ENCODE results near the gene MMP2.
A peak's percentile ranks its signal among the peaks of the same experiment; 100 is the strongest.

Gene MMP2

GRCh38 chr16:55539488-55539887 is 60.5 kb downstream of the MMP2 start:
- Histone ChIP-seq H3K9me3 (ENCODE audit: insufficient read depth, low read depth, low read length) (no peaks in the 10 kb centered on the region), H3K4me3 (ENCODE audit: low read depth, low read length) (no peak overlapping the region), H4K91ac (ENCODE audit: low read depth, low read length) (no peak overlapping the region), H3K27me3 (ENCODE audit: insufficient read depth, low read length) (no peaks in the 10 kb centered on the region), H3K4me1 (ENCODE audit: control insufficient read depth in 1 of 2, insufficient read depth in 2 of 2, low read length in 2 of 2) (no peaks in the 10 kb centered on the region), H3K4me2 (ENCODE audit: low read length) (no peak overlapping the region), H2BK120ac (ENCODE audit: insufficient read depth, low read length, poor library complexity) (no peak overlapping the region), H3K18ac (ENCODE audit: low read length) (no peak overlapping the region), H3K79me2 (ENCODE audit: control insufficient read depth, insufficient read depth, low read length, poor library complexity) (no peaks in the 10 kb centered on the region), H3K14ac (ENCODE audit: low read length) (no peak overlapping the region), H2BK5ac (ENCODE audit: low read depth, low read length, poor library complexity) (no peak overlapping the region), H3K9ac (ENCODE audit: low read length) (no peak overlapping the region), H2AK5ac (ENCODE audit: low read length) (no peak overlapping the region), H3K79me1 (ENCODE audit: low read length) (no peaks in the 10 kb centered on the region), H4K12ac (ENCODE audit: low read depth, low read length) (no peak overlapping the region), H2AFZ (ENCODE audit: insufficient read depth, low read length, poor library complexity) (no peak overlapping the region), H3K4ac (ENCODE audit: low read depth, low read length) (no peak overlapping the region), H3K27ac (ENCODE audit: low read depth, low read length) (no peak overlapping the region), H2BK12ac (ENCODE audit: low read length) (no peak overlapping the region), H3K36me3 (ENCODE audit: control insufficient read depth in 1 of 2, insufficient read depth in 2 of 2, low read length in 2 of 2) (peaks cover 6 to 26% of the 10 kb centered on the region in 2 experiments), H3K23ac (ENCODE audit: low read length) (no peak overlapping the region), H4K8ac (ENCODE audit: low read depth, low read length) (no peak overlapping the region)
- WGBS (ENCODE audit: extremely low coverage, insufficient coverage, insufficient read length), result no CpG with 5 or more reads among the region's 1 CpG
- DNase-seq, result no peak

GRCh38 chr16:55540221-55540620 is 61.2 kb downstream of the MMP2 start:
- H2BK5ac ChIP-seq (ENCODE audit: low read depth, low read length, poor library complexity), result no peak overlapping the region
- peaks cover 6 to 28% of the 10 kb centered on the region in 2 experiments for H3K36me3 ChIP-seq (ENCODE audit: control insufficient read depth in 1 of 2, insufficient read depth in 2 of 2, low read length in 2 of 2)
- no peak overlapping the region for H3K14ac ChIP-seq (ENCODE audit: low read length)
- H2BK120ac ChIP-seq (ENCODE audit: insufficient read depth, low read length, poor library complexity), result no peak overlapping the region
- no peak overlapping the region for H3K4me3 ChIP-seq (ENCODE audit: low read depth, low read length)
- no peak overlapping the region for H4K91ac ChIP-seq (ENCODE audit: low read depth, low read length)
- H3K9me3 ChIP-seq (ENCODE audit: insufficient read depth, low read depth, low read length), result no peaks in the 10 kb centered on the region
- no peak overlapping the region for H2BK12ac ChIP-seq (ENCODE audit: low read length)
- H2AK5ac ChIP-seq (ENCODE audit: low read length), result no peak overlapping the region
- H4K12ac ChIP-seq (ENCODE audit: low read depth, low read length), result no peak overlapping the region
- no peaks in the 10 kb centered on the region for H3K79me2 ChIP-seq (ENCODE audit: control insufficient read depth, insufficient read depth, low read length, poor library complexity)
- H3K9ac ChIP-seq (ENCODE audit: low read length), result no peak overlapping the region
- H3K4ac ChIP-seq (ENCODE audit: low read depth, low read length), result no peak overlapping the region
- no peaks in the 10 kb centered on the region for H3K27me3 ChIP-seq (ENCODE audit: insufficient read depth, low read length)
- no peaks in the 10 kb centered on the region for H3K4me1 ChIP-seq (ENCODE audit: control insufficient read depth in 1 of 2, insufficient read depth in 2 of 2, low read length in 2 of 2)
- no peak overlapping the region for H3K27ac ChIP-seq (ENCODE audit: low read depth, low read length)
- no CpG with 5 or more reads among the region's 1 CpG for WGBS (ENCODE audit: extremely low coverage, insufficient coverage, insufficient read length)
- DNase-seq, result no peak
- no peak overlapping the region for H3K23ac ChIP-seq (ENCODE audit: low read length)
- H3K79me1 ChIP-seq (ENCODE audit: low read length), result no peaks in the 10 kb centered on the region
- no peak overlapping the region for H2AFZ ChIP-seq (ENCODE audit: insufficient read depth, low read length, poor library complexity)
- H3K4me2 ChIP-seq (ENCODE audit: low read length), result no peak overlapping the region
- H4K8ac ChIP-seq (ENCODE audit: low read depth, low read length), result no peak overlapping the region
- no peak overlapping the region for H3K18ac ChIP-seq (ENCODE audit: low read length)

GRCh38 chr16:55542459-55543082 is 63.6 kb downstream of the MMP2 start:
- no peak overlapping the region for H2AFZ ChIP-seq (ENCODE audit: insufficient read depth, low read length, poor library complexity)
- no peak overlapping the region for H4K91ac ChIP-seq (ENCODE audit: low read depth, low read length)
- H3K9me3 ChIP-seq (ENCODE audit: insufficient read depth, low read depth, low read length), result no peaks in the 10 kb centered on the region
- no peak overlapping the region for H3K27ac ChIP-seq (ENCODE audit: low read depth, low read length)
- H2BK120ac ChIP-seq (ENCODE audit: insufficient read depth, low read length, poor library complexity), result no peak overlapping the region
- no peaks in the 10 kb centered on the region for H3K4me1 ChIP-seq (ENCODE audit: control insufficient read depth in 1 of 2, insufficient read depth in 2 of 2, low read length in 2 of 2)
- no peaks in the 10 kb centered on the region for H3K79me1 ChIP-seq (ENCODE audit: low read length)
- H3K36me3 ChIP-seq (ENCODE audit: control insufficient read depth in 1 of 2, insufficient read depth in 2 of 2, low read length in 2 of 2), result peaks cover 10 to 27% of the 10 kb centered on the region in 2 experiments
- no peak overlapping the region for H3K4me3 ChIP-seq (ENCODE audit: low read depth, low read length)
- H3K14ac ChIP-seq (ENCODE audit: low read length), result no peak overlapping the region
- no peak overlapping the region for H2BK12ac ChIP-seq (ENCODE audit: low read length)
- H2AK5ac ChIP-seq (ENCODE audit: low read length), result no peak overlapping the region
- H3K9ac ChIP-seq (ENCODE audit: low read length), result no peak overlapping the region
- H4K12ac ChIP-seq (ENCODE audit: low read depth, low read length), result no peak overlapping the region
- no peak overlapping the region for H2BK5ac ChIP-seq (ENCODE audit: low read depth, low read length, poor library complexity)
- H3K18ac ChIP-seq (ENCODE audit: low read length), result no peak overlapping the region
- no peaks in the 10 kb centered on the region for H3K27me3 ChIP-seq (ENCODE audit: insufficient read depth, low read length)
- no CpG with 5 or more reads among the region's 1 CpG for WGBS (ENCODE audit: extremely low coverage, insufficient coverage, insufficient read length)
- peak in 1 of 2 donors; percentile 11 for DNase-seq
- no peak overlapping the region for H3K4ac ChIP-seq (ENCODE audit: low read depth, low read length)
- H3K23ac ChIP-seq (ENCODE audit: low read length), result no peak overlapping the region
- no peak overlapping the region for H3K4me2 ChIP-seq (ENCODE audit: low read length)
- no peak overlapping the region for H4K8ac ChIP-seq (ENCODE audit: low read depth, low read length)
- H3K79me2 ChIP-seq (ENCODE audit: control insufficient read depth, insufficient read depth, low read length, poor library complexity), result no peaks in the 10 kb centered on the region

GRCh38 chr16:55543472-55543871 is 64.5 kb downstream of the MMP2 start:
- H3K27me3 ChIP-seq (ENCODE audit: insufficient read depth, low read length), result no peaks in the 10 kb centered on the region
- no peak overlapping the region for H3K27ac ChIP-seq (ENCODE audit: low read depth, low read length)
- H4K8ac ChIP-seq (ENCODE audit: low read depth, low read length), result no peak overlapping the region
- H2BK12ac ChIP-seq (ENCODE audit: low read length), result no peak overlapping the region
- H2AK5ac ChIP-seq (ENCODE audit: low read length), result no peak overlapping the region
- no peak overlapping the region for H3K23ac ChIP-seq (ENCODE audit: low read length)
- no peak overlapping the region for H3K4me2 ChIP-seq (ENCODE audit: low read length)
- H3K18ac ChIP-seq (ENCODE audit: low read length), result no peak overlapping the region
- H2AFZ ChIP-seq (ENCODE audit: insufficient read depth, low read length, poor library complexity), result no peak overlapping the region
- no peak overlapping the region for H3K9ac ChIP-seq (ENCODE audit: low read length)
- H3K4me3 ChIP-seq (ENCODE audit: low read depth, low read length), result no peak overlapping the region
- no peak overlapping the region for H2BK120ac ChIP-seq (ENCODE audit: insufficient read depth, low read length, poor library complexity)
- WGBS (ENCODE audit: extremely low coverage, insufficient coverage, insufficient read length), result no CpG with 5 or more reads among the region's 2 CpGs
- H3K79me2 ChIP-seq (ENCODE audit: control insufficient read depth, insufficient read depth, low read length, poor library complexity), result no peaks in the 10 kb centered on the region
- H3K79me1 ChIP-seq (ENCODE audit: low read length), result no peaks in the 10 kb centered on the region
- H3K4ac ChIP-seq (ENCODE audit: low read depth, low read length), result no peak overlapping the region
- H3K36me3 ChIP-seq (ENCODE audit: control insufficient read depth in 1 of 2, insufficient read depth in 2 of 2, low read length in 2 of 2), result peaks cover 11 to 20% of the 10 kb centered on the region in 2 experiments
- H3K9me3 ChIP-seq (ENCODE audit: insufficient read depth, low read depth, low read length), result no peaks in the 10 kb centered on the region
- H4K91ac ChIP-seq (ENCODE audit: low read depth, low read length), result no peak overlapping the region
- peak in 1 of 2 donors; percentile 60 for DNase-seq
- no peaks in the 10 kb centered on the region for H3K4me1 ChIP-seq (ENCODE audit: control insufficient read depth in 1 of 2, insufficient read depth in 2 of 2, low read length in 2 of 2)
- H4K12ac ChIP-seq (ENCODE audit: low read depth, low read length), result no peak overlapping the region
- H3K14ac ChIP-seq (ENCODE audit: low read length), result no peak overlapping the region
- H2BK5ac ChIP-seq (ENCODE audit: low read depth, low read length, poor library complexity), result no peak overlapping the region
